B cell (primary cell): ENCODE results near the gene PCLO. TPM values are rescaled to one million over a fixed set of nuclear protein-coding genes. Genes with fewer than 3 reads are reported as not detected.

Experiments
- ATAC-seq: fragments of 200-7000 bp; cut with Tn5 transposase; one replicate; pipeline ENCODE4 v1.10.0; 2021; ENCODE audit warnings: low read depth, mild to moderate bottlenecking, moderate number of reproducible peaks, moderate library complexity
- CTCF ChIA-PET: fragments of 350-600 bp; sonication (Branson Sonifier 250); formaldehyde crosslinking; loops from one replicate; lab custom pipeline; 2021; ENCODE audit warnings: antibody characterized with exemption, inconsistent platforms; lab: Charles Lee
- POLR2A ChIA-PET: fragments of 350-600 bp; sonication (Branson Sonifier 250); formaldehyde crosslinking; loops from one replicate; lab custom pipeline; 2021; ENCODE audit warnings: antibody characterized with exemption; lab: Charles Lee
- DNase-seq: peaks from one replicate; pipeline ENCODE4 v3.0.0; 2013
- H2AFZ ChIP-seq: 2 replicates; pipeline ENCODE4 v1.6.1; 2012; ENCODE audit warnings: mild to moderate bottlenecking, low read depth, low read length; ENCODE audit not compliant: insufficient read depth, poor library complexity, severe bottlenecking
- H3K27ac ChIP-seq, 2 donors: 1 replicate in 1 of 2; 2 replicates in 1 of 2; pipeline ENCODE4 v1.5.1; 2012 to 2013; ENCODE audit warnings: low read length in 2 of 2, mild to moderate bottlenecking in 2 of 2, moderate library complexity in 1 of 2
- H3K27me3 ChIP-seq, 4 experiments: fragments of 200-600 bp in 1 of 4; sonication (generic) in 1 of 4; replicated peaks in 1 of 4; 1 replicate in 2 of 4; 2 replicates in 2 of 4; pipeline versions ENCODE4 v1.6.1 to v1.7.0; 2013 to 2016; ENCODE audit warnings: low read length in 3 of 4, mild to moderate bottlenecking in 2 of 4, mixed read lengths in 1 of 4, moderate library complexity in 1 of 4; ENCODE audit not compliant: insufficient read depth in 4 of 4, control insufficient read depth in 3 of 4; ENCODE audit errors: control extremely low read depth in 1 of 4
- H3K36me3 ChIP-seq, 2 experiments: replicated peaks in 1 of 2; 1 replicate in 1 of 2; 2 replicates in 1 of 2; pipeline versions ENCODE4 v1.6.1 to v1.7.1; 2013; ENCODE audit warnings: low read length in 1 of 2; ENCODE audit not compliant: insufficient read depth in 2 of 2, control insufficient read depth in 1 of 2; ENCODE audit errors: control extremely low read depth in 1 of 2, extremely low read depth in 1 of 2
- H3K4me1 ChIP-seq, 2 donors: fragments of 200-600 bp in 1 of 2; sonication (generic) in 1 of 2; 1 replicate in 1 of 2; 2 replicates in 1 of 2; pipeline versions ENCODE4 v1.5.1 to v1.6.1; 2013 to 2017; ENCODE audit warnings: low read length in 2 of 2; ENCODE audit not compliant: control insufficient read depth in 2 of 2, insufficient read depth in 2 of 2
- H3K4me2 ChIP-seq: replicated peaks from 2 replicates; pipeline ENCODE3; 2012; ENCODE audit warnings: mild to moderate bottlenecking, low read depth, low read length; ENCODE audit not compliant: poor library complexity, severe bottlenecking
- H3K4me3 ChIP-seq, 5 experiments: fragments of 200-600 bp in 1 of 5; sonication (generic) in 1 of 5; 1 replicate in 3 of 5; 2 replicates in 2 of 5; pipeline versions ENCODE4 v1.5.1 to v1.7.0; 2011 to 2016; ENCODE audit warnings: low read length in 4 of 5, mild to moderate bottlenecking in 4 of 5, low read depth in 2 of 5, control low read depth in 1 of 5, moderate library complexity in 1 of 5; ENCODE audit not compliant: insufficient read depth in 1 of 5; ENCODE audit errors: control extremely low read depth in 1 of 5, extremely low read depth in 1 of 5
- H3K79me2 ChIP-seq: fragments of 200-600 bp; sonication (generic); one replicate; pipeline ENCODE4 v1.6.0; 2016; ENCODE audit warnings: low read length; ENCODE audit not compliant: control insufficient read depth, insufficient read depth
- H3K9ac ChIP-seq: fragments of 200-600 bp; sonication (generic); 2 replicates; pipeline ENCODE4 v1.6.1; 2017; ENCODE audit warnings: mild to moderate bottlenecking, low read length, moderate library complexity
- H3K9me3 ChIP-seq, 3 donors: one replicate each; pipeline versions ENCODE4 v1.6.1 to v1.7.1; 2013; ENCODE audit warnings: low read length in 2 of 3; ENCODE audit not compliant: control insufficient read depth in 2 of 3, insufficient read depth in 1 of 3; ENCODE audit errors: control extremely low read depth in 1 of 3
- H4K20me1 ChIP-seq: 2 replicates; pipeline ENCODE4 v1.6.0; 2012; ENCODE audit warnings: mild to moderate bottlenecking, low read length; ENCODE audit not compliant: insufficient read depth, control insufficient read depth, poor library complexity, severe bottlenecking
- H3K27ac Mint-ChIP-seq: one replicate; pipeline ENCODE4 v1.8.0; 2021; ENCODE audit warnings: mixed read lengths
- H3K27me3 Mint-ChIP-seq: one replicate; pipeline ENCODE4 v1.8.0; 2021; ENCODE audit warnings: mixed read lengths
- H3K4me1 Mint-ChIP-seq: one replicate; pipeline ENCODE4 v1.8.0; 2021; ENCODE audit warnings: mixed read lengths
- H3K4me3 Mint-ChIP-seq: one replicate; pipeline ENCODE4 v1.8.0; 2021; ENCODE audit warnings: mixed read lengths
- H3K9me3 Mint-ChIP-seq: one replicate; pipeline ENCODE4 v1.8.0; 2022; ENCODE audit warnings: mixed read lengths; ENCODE audit not compliant: insufficient read depth
- CTCF ChIP-seq: fragments of 200-600 bp; IDR thresholded peaks from one replicate; pipeline ENCODE4 v1.8.0; 2022; ENCODE audit warnings: antibody characterized with exemption, mild to moderate bottlenecking
- EZH2 ChIP-seq: IDR thresholded peaks from 2 replicates; pipeline ENCODE4 v1.6.1; 2012; ENCODE audit warnings: borderline replicate concordance, low read depth, mild to moderate bottlenecking, moderate library complexity, low read length; ENCODE audit not compliant: insufficient read depth, poor library complexity, severe bottlenecking
- WGBS: methylation state at CpG from one replicate; pipeline ENCODE4 v1.1.5; 2013; ENCODE audit warnings: missing lambda C conversion rate; ENCODE audit not compliant: insufficient coverage; 5-methylcytosine and 5-hydroxymethylcytosine counted together
- intact Hi-C: fragments of 100-400 bp; cut with micrococcal nuclease; formaldehyde crosslinking; loops from one replicate; pipeline ENCODE4 v1.10.0; 2022
- polyA plus RNA-seq: library from polyadenylated mRNA; depleted of rRNA; stranded (reverse); fragments of >200 nt; gene quantifications from 2 replicates; pipeline ENCODE4 v1.2.3, GENCODE V29; 2012
- total RNA-seq, 2 donors: library from RNA; stranded (reverse); fragments of 120-200 nt in 1 of 2; gene quantifications; 1 replicate in 1 of 2; 2 replicates in 1 of 2; pipeline versions ENCODE4 v1.2.3 to v1.2.4, GENCODE V29; 2013 to 2022

Gene PCLO
- total and polyA plus RNA-seq, 2 donors (not counting 1 experiment from before 2014, with no cell fraction given), result 0.01 to 0.32 TPM

GRCh38 chr7:82838314-82838713 is 324.4 kb downstream of the PCLO start:
- H3K79me2 ChIP-seq, result no peaks in the 10 kb centered on the region
- intact Hi-C loops, result no loop called here
- H3K9ac ChIP-seq, result no peak overlapping the region
- TF ChIP-seq EZH2 (no peak), CTCF (no peak)
- no peak for ATAC-seq
- no peaks in the 10 kb centered on the region for H3K36me3 ChIP-seq
- H3K4me2 ChIP-seq, result no peak overlapping the region
- DNase-seq, result no peak
- ChIA-PET CTCF (interaction anchor here (0.6 kb wide), 1 partner anchor 34 kb away, joined by 3 read pairs; no protein-coding TSS in a partner anchor), POLR2A (no interaction called here)
- H4K20me1 ChIP-seq, result no peaks in the 10 kb centered on the region
- no peaks in the 10 kb centered on the region for H3K9me3 ChIP-seq
- no peak overlapping the region for H3K27ac Mint-ChIP-seq
- H3K4me1 ChIP-seq, result no peaks in the 10 kb centered on the region
- no peaks in the 10 kb centered on the region for H3K27me3 ChIP-seq
- no peak overlapping the region for H2AFZ ChIP-seq
- H3K27me3 Mint-ChIP-seq, result no peaks in the 10 kb centered on the region
- no peak overlapping the region for H3K4me3 ChIP-seq
- no peak overlapping the region for H3K4me3 Mint-ChIP-seq
- peaks cover 2% of the 10 kb centered on the region for H3K9me3 Mint-ChIP-seq
- no peak overlapping the region for H3K27ac ChIP-seq
- H3K4me1 Mint-ChIP-seq, result no peaks in the 10 kb centered on the region

GRCh38 chr7:82823073-82823472 is 339.6 kb downstream of the PCLO start:
- CTCF ChIA-PET, result no interaction called here
- no peak overlapping the region for H3K27ac Mint-ChIP-seq
- intact Hi-C loops, result no loop called here

More at GRCh38 chr7:82823073-82823472, 339.6 kb downstream of the PCLO start:
- H4K20me1 ChIP-seq, result no peaks in the 10 kb centered on the region
- DNase-seq, result no peak
- H3K27me3 ChIP-seq, result no peaks in the 10 kb centered on the region
- no peaks in the 10 kb centered on the region for H3K9me3 Mint-ChIP-seq
- H3K27me3 Mint-ChIP-seq, result no peaks in the 10 kb centered on the region
- TF ChIP-seq CTCF (no peak), EZH2 (no peak)
- no peak overlapping the region for H3K27ac ChIP-seq
- no peak overlapping the region for H3K9ac ChIP-seq
- POLR2A ChIA-PET, result no interaction called here
- H3K4me1 ChIP-seq, result no peaks in the 10 kb centered on the region
- H2AFZ ChIP-seq, result no peak overlapping the region
- H3K4me1 Mint-ChIP-seq, result no peaks in the 10 kb centered on the region
- no peak for ATAC-seq
- H3K36me3 ChIP-seq, result no peaks in the 10 kb centered on the region
- WGBS, result 67% methylated on average over 1 of the region's 2 CpGs
- no peaks in the 10 kb centered on the region for H3K79me2 ChIP-seq
- H3K4me3 Mint-ChIP-seq, result no peak overlapping the region
- no peak overlapping the region for H3K4me2 ChIP-seq
- H3K9me3 ChIP-seq, result no peaks in the 10 kb centered on the region
- H3K4me3 ChIP-seq, result no peak overlapping the region
